HG03575 (cell line): ENCODE results near the gene SIGMAR1.

Experiments used
- ATAC-seq: cut with Tn5 transposase; IDR thresholded peaks from one replicate; pipeline ENCODE4 v1.9.1; 2021; ENCODE audit not compliant: unreplicated experiment, insufficient number of reproducible peaks, low FRiP score; ENCODE audit errors: extremely low read depth

The SIGMAR1 gene

DNA sequence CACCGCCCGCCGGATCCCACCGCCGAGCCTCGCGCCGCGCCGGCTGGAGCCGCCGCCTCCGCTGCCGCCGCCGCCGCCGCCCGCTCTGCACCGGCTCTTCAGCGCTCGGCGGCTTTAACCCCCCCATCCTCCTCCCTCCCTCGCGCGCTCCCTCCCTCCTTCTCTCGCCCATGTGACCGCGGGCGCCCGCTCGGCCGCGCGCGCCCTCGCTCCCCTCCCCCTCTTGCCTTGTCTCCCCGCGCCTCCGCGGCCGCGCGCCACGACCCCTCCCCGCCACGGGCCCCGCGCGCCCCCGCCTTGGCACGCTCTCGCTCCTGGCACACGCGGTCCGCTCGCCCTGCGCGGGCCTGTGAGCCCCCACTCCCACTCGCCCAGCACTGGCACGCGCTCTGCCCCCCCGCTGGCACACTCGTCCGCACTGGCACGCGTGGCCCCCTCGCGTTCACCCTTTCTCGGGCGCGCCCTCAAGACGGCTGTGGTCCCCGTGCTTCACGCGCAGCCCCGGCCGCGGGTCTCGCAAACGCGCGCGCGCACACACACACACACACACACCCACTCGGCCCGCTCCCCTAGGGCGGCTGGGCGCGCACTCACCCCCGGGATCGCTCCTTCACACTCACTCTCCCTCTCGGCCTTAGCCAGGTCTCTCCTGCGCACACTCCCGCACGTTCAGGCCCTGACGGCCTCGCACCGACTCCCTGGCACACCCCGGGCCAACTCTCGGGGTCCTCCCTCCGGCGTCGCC is 47.8 kb downstream of the SIGMAR1 start, which contains the start of gene CNTFR:
TSS of gene CNTFR (minus strand) at position 89 of the 745 bp plus-strand sequence. CDS start 20,743 bp downstream, outside the sequence.
- ATAC-seq = no peak

DNA sequence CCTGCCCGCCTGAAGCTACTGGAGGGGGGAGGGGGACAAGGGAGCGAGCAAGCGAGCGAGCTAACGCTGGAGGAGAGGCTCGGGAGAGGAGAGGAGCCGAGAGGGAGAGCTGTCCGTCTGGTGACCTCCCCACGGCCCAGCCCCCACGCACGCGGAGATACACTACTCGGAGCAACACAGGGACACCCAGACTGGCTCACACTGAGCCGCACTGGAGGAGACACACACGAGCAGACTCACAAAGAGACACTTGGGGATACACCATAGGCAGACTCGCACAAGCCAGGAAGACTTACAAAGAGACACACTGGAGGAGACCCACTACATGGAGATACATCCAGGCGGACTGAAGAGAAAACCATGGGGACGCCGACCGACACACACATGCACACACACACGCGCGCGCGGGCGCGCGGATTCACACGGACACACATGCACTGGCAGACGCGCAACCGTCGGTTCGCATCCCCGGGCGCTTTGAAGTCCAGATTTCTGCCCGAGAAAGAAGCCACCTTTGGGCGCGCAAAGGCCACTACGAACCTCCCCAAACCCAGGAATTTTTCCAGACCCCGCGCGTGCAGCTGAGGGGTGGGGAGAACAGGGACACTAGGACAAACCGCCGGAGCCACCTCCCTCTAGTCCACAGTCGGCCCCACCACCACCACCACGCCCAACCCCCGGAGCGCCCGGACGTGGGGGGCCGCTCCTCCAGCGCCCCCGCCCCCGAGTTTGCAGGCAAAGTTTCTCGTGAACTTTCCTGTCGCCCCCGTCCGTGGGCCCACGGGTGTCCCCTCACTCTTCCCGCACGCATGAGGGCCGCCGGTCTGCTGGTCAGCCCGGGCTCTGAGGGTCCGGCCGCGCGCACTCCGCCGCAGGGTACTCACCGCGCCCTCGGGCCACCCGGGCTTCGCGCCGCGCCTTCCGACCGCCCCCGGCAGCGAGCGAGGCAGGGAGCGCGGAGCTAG is 48.6 kb downstream of the SIGMAR1 start:
- no peak for ATAC-seq

DNA sequence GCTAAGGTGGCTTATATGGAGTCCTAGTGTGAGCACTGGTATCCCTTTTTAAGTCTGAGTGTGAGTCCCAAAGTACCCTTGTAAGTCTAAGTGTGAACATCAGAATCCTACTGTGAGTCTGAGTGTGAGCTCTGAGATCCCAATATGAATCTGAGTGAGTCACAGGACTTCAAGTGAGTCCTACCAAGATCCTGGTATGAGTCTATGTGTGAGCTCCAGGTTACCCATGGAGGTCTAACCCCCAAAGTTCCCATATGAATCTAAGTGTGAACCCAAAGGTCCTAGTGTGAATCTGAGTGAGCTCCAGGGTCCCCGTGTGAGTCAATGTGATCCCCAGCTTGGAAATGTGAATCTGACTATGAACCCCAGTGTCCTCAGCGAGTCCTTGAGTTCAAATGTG is 50.3 kb downstream of the SIGMAR1 start:
- no peak for ATAC-seq

DNA sequence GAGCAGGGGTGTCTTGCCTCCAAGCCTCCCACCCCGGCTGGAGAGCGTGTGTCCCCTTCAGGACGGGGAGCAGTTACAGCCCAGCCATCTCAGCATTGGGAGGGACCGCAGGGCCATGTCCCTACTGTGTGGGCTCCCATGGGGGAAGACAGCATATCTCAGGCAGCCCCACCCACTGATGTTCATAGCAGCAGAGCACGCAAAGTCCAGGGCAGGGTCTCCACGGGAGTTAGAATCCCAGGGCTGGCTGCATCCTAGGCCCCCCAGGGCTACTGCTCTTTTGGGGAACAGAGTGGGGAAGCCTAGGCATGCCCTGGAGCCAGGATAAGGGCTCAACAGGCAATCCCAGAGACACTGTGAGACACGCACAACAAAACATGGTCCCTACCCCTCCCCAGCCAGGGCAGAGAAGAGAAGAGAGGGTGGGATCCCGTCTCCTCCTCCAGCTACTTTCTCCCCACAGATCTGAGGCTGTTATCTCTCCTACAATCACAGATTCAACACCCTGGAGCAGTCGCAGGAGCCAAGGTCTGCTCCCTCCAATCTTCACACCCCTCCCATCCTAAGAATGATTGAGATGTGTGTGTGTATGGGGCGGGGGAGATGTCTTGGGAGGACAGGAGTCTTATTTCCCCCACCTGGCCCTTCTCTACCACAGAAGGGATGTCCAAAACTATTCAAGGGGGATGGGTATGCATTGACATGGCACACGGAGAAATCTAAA is 51.5 kb downstream of the SIGMAR1 start:
- ATAC-seq = no peak

DNA sequence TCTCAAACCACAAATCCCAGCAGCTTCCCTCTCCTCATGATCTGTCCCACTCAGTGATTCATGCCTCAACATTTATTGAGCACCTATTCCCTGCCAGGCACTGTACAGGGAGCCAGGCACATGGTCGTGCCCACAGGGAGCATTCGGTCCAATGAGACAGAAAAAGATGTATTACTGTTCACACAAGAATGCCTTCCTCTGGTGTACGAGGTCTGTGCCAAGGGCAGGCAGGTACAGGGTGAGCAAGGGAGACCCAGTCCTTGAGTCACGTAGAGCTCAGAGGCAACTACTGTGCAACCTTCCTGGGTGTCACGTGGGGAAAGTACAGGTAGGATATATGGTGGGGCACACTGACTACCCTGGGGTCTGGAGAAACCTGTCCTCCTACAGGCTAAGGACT is 52.6 kb downstream of the SIGMAR1 start:
- ATAC-seq = no peak
